OCI-LY1 (cell line): ENCODE results near the gene UTP15.

Experiments
- EZH2 ChIP-seq: fragments of 200-600 bp; sonication (generic), shearing (Covaris generic); IDR thresholded peaks from 2 replicates; pipeline ENCODE4 v1.8.0; 2017; ENCODE audit warnings: borderline replicate concordance, mixed run types, mild to moderate bottlenecking, antibody characterized with exemption, low read length, moderate library complexity, mixed read lengths
- TF ChIP-seq, protein P1 (sequence below): fragments of 200-600 bp; sonication (generic), shearing (Covaris generic); IDR thresholded peaks from 2 replicates; pipeline ENCODE4 v1.5.1; 2017; ENCODE audit warnings: mild to moderate bottlenecking, antibody characterized with exemption, low read length, moderate library complexity, mixed read lengths

DNA sequence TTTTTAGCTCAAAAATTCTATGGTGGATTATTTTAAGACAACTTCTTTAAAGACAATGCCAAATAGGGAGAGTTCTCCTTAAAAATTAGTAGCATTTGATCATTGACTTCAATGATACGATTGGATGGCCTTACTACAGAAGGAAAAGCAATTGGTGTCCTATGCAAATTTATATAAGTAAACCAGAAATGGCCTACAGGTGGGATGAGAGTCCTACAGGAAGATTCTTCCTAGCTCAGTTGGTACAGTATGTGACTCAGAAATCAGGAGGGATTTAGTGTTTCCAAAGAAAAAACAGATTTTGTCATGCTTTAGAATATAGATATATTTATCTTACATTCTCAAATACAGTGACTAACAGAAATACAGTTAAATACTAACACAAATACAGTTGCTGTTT, 6.6 kb upstream of the UTP15 start:
- TF ChIP-seq, protein P1, sequence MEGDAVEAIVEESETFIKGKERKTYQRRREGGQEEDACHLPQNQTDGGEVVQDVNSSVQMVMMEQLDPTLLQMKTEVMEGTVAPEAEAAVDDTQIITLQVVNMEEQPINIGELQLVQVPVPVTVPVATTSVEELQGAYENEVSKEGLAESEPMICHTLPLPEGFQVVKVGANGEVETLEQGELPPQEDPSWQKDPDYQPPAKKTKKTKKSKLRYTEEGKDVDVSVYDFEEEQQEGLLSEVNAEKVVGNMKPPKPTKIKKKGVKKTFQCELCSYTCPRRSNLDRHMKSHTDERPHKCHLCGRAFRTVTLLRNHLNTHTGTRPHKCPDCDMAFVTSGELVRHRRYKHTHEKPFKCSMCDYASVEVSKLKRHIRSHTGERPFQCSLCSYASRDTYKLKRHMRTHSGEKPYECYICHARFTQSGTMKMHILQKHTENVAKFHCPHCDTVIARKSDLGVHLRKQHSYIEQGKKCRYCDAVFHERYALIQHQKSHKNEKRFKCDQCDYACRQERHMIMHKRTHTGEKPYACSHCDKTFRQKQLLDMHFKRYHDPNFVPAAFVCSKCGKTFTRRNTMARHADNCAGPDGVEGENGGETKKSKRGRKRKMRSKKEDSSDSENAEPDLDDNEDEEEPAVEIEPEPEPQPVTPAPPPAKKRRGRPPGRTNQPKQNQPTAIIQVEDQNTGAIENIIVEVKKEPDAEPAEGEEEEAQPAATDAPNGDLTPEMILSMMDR, result no peak
- TF ChIP-seq EZH2, result no peak
